DMS53 (cell line): ENCODE results near the gene CXADR.
"Not testable (repeated sequence)": the region's sequence is repeated elsewhere in the genome, so short reads cannot be mapped to it uniquely, and the experiment has no call there.

ENCODE experiments used
- DNase-seq: peaks from one replicate; lab custom pipeline; 2025; lab: John Stamatoyannopoulos, UW

Gene CXADR

DNA sequence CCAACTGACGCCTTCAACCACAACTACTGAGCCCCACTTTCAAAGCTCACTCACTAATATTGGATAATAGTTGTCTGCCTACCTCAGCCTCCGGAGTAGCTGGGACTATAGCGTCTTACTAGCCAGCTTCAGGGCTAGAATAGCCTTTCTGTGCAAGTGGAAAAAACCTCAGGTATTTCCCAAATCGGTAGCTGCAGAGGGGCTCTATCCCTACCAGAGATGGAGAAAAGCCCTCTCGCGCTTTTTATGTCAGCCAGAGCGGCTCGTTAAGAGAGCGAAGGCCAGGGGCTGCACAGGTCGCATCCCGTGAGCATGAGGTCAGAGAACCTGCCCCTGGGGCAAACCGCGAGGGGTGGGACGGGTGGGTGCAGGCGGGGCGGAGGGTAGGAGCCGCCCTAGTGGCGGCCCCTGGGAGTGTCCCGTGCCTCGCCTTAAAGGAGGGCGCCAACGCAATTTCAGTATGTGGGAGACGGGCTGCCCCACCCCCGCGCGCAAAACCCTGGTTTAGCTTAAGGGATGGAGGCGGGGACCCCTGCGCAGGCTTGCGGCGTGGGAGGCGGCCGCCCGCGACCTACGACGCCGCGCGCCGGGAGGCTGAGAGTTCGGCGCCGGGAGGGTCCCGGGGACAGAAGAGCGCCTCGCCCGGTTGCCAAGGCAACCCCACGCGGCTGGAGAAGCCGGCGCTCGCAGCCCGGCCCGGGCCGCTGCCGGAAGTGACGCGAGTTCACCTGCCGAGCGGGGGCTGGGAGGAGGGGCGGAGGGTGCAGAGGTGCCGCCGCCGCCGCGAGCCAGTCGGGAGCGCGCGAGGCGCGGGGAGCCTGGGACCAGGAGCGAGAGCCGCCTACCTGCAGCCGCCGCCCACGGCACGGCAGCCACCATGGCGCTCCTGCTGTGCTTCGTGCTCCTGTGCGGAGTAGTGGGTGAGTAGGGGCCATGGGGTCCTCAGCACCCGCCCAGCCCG lies at the start of gene CXADR:
Gene CXADR (plus strand): TSS at position 791 of the 961 bp plus-strand sequence. CDS start 87 bp downstream, at position 878.
- peak; percentile 96 for DNase-seq

- DNase-seq: peak; percentile 81
Observed at GRCh38 chr21:17466166-17466565, 46.7 kb upstream of the CXADR start.

DNA sequence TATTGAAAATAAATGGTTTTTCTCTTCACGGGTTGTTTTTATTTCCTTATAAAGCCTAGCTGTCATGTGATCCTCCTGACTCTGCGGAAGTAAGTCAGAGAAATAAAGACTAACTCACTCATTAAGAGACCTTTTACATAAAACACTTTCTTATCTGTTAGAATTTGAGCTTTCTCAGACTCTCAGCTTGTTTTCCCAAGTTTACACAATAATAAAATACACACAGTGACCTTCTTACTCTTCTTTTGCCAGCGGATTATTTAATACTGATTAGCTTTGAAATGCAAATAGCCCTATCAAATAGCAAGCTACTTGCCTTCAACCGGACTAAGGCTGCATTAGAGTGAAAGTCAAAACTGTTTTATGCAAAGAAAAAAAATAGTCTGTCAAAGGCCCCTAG lies 45.5 kb upstream of the CXADR start:
- DNase-seq: no peak

DNA sequence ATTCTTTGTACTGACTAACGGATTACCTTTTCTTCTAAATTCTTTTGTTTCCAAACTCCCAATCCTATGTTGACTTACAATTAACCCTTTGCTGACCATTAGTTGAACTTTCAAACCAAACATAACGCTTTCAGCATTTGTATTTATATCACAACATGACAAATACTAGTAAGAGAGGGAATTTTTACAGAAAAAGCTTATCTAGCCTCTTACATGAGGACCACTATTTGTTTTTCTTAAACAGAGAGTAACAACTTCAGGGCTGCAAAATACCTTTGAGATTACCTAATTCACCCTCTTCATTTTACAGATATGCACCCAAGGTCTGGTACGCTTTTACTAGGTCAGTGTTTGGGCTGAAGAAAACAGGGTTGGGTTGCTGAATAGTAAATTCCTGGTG lies 45.0 kb upstream of the CXADR start:
- no peak for DNase-seq

DNA sequence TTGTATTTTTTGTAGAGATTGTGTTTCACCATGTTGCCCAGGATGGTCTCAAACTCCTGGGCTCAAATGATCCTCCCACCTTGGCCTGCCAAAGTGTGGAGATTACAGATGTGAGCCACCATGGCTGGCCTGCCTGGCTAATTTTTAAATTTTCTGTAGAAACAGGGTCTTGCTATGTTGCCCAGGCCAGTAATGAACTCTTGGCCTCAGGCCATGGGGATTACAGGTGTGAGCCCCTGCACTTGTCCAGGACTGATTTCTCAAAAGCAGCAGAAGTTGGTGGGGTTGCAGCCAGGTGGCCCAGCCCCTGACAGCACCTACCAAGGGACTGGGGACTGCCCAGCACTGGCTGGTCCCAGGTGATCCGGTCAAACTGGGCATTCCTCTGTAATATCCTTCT lies 44.1 kb upstream of the CXADR start:
- no peak for DNase-seq

DNA sequence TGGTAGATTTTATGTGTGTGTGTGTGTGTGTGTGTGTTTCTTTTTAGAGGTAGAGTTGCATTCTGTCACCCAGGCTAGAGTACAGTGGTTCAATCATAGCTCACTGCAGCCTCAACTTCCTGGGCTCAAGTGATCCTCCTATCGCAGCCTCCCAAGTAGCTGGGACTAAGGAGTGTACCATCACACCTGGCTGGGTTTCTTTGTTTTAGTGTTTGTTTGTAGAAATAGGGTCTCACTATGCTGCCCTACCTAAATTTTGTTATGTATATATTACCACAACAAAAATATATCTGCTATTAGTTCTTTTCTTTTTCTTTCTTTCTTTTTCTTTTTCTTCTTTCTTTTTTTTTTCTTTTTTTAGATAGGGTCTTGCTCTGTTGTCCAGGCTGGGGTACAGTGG lies 43.1 kb upstream of the CXADR start:
- no peak for DNase-seq

DNA sequence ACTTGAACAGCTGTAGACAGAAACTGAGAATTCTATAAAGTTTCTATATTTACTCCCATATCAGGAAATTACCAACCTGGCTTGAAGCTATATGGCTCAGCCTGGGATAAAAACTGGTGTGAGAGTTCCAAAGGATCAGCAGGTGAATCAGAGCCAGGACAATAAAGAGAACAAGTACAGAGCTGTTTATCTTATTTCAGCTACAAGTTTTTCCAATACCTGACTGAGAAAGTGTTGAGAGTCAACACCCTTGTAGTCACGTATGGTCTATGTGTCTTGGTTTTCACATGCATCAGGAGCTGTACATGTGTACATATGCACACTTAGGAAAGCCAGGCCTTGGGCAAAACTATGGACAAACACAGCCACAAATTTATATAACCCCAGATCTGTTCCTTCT lies 40.7 kb upstream of the CXADR start:
- no peak for DNase-seq

DNA sequence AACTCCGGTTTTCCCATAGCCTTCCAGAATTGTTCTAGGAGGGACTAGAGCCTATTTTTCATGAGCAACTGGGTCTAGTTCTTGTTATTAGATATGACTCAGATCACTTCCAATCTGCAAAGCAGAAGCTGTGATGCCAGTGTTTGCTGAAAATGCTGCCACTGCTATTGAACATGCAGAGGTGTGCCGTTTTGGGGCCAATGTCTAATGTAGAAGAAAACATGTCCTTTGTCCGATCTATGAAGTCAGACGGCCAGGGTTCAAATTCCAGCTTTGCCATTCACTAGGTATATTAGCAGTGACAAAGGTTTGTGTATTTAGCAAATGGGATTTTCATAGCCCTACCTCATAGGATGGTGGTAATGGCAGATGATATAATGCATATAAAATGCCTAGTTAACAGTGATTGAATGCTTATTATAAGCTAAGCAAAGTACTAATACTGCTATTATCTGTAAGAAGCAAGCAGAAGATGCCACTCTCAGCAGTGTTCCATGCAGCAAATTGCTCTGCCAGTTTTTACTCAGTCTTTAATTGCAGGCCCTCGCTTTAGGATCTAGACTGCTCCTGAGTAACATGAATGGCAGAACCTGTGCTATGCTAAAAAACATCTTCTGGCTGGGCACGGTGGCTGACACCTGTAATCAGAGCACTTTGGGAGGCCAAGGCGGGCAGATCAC lies 40.1 kb upstream of the CXADR start:
- no peak for DNase-seq

- DNase-seq: no peak
Observed at GRCh38 chr21:17476006-17476405, 36.8 kb upstream of the CXADR start.

DNA sequence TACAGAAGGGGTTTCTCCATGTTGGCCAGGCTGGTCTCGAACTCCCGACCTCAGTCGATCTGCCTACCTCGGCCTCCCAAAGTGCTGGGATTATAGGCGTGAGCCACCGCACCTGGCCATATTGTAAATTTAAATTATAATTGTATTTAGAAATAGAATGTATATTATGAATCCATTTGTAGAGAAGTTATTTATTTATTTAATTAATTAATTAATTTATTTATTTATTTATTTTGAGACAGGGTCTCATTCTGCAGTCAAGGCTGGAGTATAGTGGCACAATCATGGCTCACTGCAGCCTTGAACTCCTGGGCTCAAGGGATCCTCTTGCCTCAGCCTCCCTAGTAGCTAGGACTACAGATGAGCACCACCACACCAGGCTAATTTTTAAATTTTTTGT lies 34.7 kb upstream of the CXADR start:
- not testable (repeated sequence) for DNase-seq

DNA sequence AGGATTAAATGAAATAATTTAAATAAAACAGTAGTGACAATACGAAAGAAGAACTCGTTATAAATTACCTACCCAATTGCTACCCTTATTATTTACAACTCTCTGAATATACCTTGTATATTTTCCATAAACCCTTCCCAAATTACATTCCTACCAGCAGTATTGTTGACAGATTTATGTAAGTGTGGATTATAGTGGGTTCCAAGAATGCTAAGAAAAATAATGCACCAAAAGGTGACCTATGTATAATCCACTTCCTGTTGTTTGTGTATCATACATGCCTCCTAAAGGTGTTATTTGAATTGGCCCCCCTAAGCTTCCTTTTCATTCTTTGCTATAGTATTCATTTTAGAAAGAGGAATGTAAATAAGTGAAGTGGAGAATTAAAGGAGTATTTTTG lies 33.2 kb upstream of the CXADR start:
- DNase-seq: no peak

DNA sequence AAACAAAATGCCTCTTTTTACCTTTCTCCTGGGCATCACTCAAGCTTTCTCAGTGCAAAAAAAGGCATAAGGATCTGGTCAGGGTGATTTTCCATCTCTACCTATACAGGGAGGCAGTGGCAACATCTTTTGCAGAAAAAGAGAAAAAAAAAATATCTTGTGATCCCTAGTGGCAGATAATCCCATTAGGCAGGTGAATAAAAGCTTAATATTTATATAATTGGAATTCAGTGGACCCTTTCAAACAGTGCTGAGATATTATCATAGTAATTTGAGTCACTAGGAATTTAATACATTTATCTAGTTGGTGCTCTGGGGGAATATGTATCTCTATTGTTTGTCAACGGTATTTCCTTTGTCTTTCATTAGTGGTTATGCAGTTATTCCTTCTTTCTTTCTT lies 29.9 kb upstream of the CXADR start:
- peak; percentile 3 for DNase-seq

- peak; percentile 18 for DNase-seq
Observed at GRCh38 chr21:17488620-17489019, 24.2 kb upstream of the CXADR start.

- DNase-seq: peak; percentile 61
Observed at GRCh38 chr21:17489565-17489964, 23.3 kb upstream of the CXADR start.

- no peak for DNase-seq
Observed at GRCh38 chr21:17491716-17492414, 21.0 kb upstream of the CXADR start.

DNA sequence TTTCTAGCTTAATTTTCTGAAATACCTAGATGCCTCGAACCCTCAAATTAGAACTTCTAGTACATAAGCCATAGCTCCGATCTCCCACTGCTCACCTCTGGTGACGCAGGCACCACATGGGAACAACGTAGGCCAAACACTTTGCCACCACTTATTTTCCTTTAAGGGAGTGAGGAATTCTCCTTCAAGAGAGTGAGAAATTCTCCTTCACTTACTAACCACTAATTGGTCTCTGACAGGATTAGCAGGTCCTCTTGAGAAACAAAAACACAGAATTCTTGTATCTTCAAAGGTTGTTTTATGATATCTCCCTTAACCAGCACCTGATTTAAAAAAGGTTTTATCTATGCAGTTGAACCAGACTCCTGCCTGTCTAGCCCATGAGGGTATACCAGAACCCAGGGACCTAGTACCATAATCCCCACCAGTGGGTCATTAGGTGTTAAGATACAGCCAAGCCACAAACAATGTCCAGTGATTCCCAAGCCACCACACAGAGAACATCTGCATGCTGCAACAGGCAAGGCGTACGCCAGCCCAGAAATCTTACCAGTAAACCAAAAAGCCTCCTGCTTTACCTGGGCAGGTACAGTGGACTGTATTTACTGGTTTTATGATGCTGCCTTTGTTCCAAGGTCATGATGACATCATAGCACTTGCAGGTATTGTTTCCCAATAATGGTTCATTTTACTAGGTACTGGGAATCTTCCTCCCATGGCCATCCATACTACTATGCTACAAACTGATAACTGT lies 20.3 kb upstream of the CXADR start:
- DNase-seq: no peak

- no peak for DNase-seq
Observed at GRCh38 chr21:17494051-17494450, 18.8 kb upstream of the CXADR start.

DNA sequence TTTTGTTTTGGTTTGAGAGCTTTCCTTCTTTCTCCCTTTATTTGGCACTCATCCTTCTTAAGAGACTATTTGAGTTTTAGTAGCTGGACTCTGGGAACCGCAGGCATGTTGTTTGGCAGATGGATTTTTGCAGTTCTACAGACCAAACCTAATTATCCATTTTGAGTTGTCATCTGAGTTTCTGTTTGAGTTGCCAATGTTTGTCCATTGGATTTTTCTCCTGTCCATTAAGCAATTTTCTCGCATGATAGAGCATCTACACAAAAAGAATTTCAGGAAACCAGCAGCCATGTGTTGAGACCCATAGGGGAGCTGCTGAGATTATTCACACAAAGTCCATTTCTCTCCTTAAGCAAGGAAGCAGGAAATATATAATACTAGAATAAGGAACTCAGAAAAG lies 17.2 kb upstream of the CXADR start:
- no peak for DNase-seq

GRCh38 chr21:17497316-17497715 lies 15.5 kb upstream of the CXADR start:
- DNase-seq: no peak

- DNase-seq: no peak
Observed at GRCh38 chr21:17498586-17498985, 14.3 kb upstream of the CXADR start.

DNA sequence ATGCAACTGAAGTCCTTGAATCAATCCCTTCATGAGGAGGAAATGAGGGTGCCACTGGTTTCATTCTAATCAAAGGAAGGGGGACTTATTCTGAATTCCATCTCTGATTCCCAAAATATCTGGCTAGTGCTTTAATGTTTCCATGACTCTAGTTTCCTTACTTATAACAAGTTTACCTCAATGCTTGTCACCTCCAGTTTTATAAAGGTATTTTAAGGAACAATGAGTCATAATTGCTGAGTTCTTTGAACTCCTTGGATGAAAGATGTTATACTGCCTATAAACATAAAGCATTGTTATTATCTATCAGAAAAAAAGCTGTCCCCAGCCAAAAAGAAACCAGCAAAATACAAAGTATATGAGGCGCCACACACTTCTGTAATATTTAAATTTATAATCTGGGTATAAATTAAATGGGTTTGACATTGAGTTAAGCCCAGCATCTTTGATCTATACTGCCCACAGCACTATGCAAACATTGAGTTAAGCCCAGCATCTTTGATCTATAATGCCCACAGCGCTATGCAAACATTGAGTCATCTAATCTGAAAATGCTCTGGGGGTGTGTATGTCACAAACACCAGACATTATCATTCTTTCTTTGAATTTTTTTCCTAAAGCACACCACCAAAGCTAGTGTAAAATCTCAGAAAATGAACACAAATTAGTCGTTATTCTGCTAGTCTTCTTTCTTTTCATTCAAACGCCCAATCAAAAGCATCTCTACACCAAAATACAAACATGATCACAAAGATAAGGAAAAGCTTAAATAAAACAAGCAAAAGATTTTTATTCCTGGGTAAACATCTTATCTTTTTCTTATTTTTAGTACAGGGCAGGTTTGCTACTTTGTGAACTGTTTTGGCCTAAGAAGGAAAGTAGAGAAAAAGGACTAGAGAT lies 11.5 kb upstream of the CXADR start:
- DNase-seq: peak; percentile 62
